ENCODE results near the gene MYBBP1A.

MYBBP1A gene

GRCh38 chr17:4519361-4519788 lies 35.8 kb downstream of the MYBBP1A start:
- DNase-seq: no peak

GRCh38 chr17:4518901-4519300 lies 36.3 kb downstream of the MYBBP1A start:
- no peak for DNase-seq

- no peak for DNase-seq
Measured at GRCh38 chr17:4516735-4517134, 38.4 kb downstream of the MYBBP1A start.

- DNase-seq: no peak
Measured at GRCh38 chr17:4515501-4515900, 39.7 kb downstream of the MYBBP1A start.

GRCh38 chr17:4514779-4515178 lies 40.4 kb downstream of the MYBBP1A start:
- no peak for DNase-seq

- DNase-seq: no peak
Measured at GRCh38 chr17:4514206-4514605, 41.0 kb downstream of the MYBBP1A start.

GRCh38 chr17:4513113-4514032 lies 41.8 kb downstream of the MYBBP1A start:
- DNase-seq: no peak

- DNase-seq: no peak
Measured at GRCh38 chr17:4512156-4513112, 42.8 kb downstream of the MYBBP1A start.

GRCh38 chr17:4511199-4511932 lies 43.8 kb downstream of the MYBBP1A start:
- no peak for DNase-seq

- DNase-seq: no peak
Measured at GRCh38 chr17:4510618-4510941, 44.6 kb downstream of the MYBBP1A start.

- DNase-seq: no peak
Measured at GRCh38 chr17:4509923-4510617, 45.1 kb downstream of the MYBBP1A start.

GRCh38 chr17:4509401-4509800 lies 45.8 kb downstream of the MYBBP1A start:
- no peak for DNase-seq

- DNase-seq: no peak
Measured at GRCh38 chr17:4508207-4508606, 47.0 kb downstream of the MYBBP1A start.

GRCh38 chr17:4507361-4508111 lies 47.6 kb downstream of the MYBBP1A start:
- DNase-seq: no peak

GRCh38 chr17:4506892-4507291 lies 48.3 kb downstream of the MYBBP1A start:
- no peak for DNase-seq

- DNase-seq: no peak
Measured at GRCh38 chr17:4506175-4506813, 48.9 kb downstream of the MYBBP1A start.

GRCh38 chr17:4505187-4505586 lies 50.0 kb downstream of the MYBBP1A start:
- DNase-seq: no peak

- no peak for DNase-seq
Measured at GRCh38 chr17:4504188-4504587, 51.0 kb downstream of the MYBBP1A start.

- DNase-seq: no peak
Measured at GRCh38 chr17:4503283-4504025, 51.7 kb downstream of the MYBBP1A start.

GRCh38 chr17:4502466-4503154 lies 52.6 kb downstream of the MYBBP1A start:
- no peak for DNase-seq
